ENCODE data around the gene IL36RN. TPM values are rescaled to one million over a fixed set of nuclear protein-coding genes. Genes with fewer than 3 reads are reported as not detected.

IL36RN gene
- total RNA-seq, 1 experiment from 2014 or later: 0.36 TPM

- no peaks in the 10 kb centered on the region for H3K9me3 ChIP-seq (ENCODE audit: low read length)
- H3K4me3 ChIP-seq (ENCODE audit: low read length): no peak overlapping the region
- H3F3A ChIP-seq (ENCODE audit: low read length, unreplicated experiment): no peaks in the 10 kb centered on the region
- TF ChIP-seq CTCF (conservative IDR thresholded peaks at IDR 0.05; ENCODE audit: low read depth, low read length) (no peak), EZH2phosphoT487 (IDR thresholded peaks at IDR 0.05; ENCODE audit: borderline replicate concordance, low read length) (no peak), EZH2 (IDR thresholded peaks at IDR 0.05; ENCODE audit: low read length, unreplicated experiment) (no peak)
- no peak overlapping the region for H3K9ac ChIP-seq (ENCODE audit: low read length)
- ATAC-seq (no peak), DNase-seq (peak; percentile 19)
- BruUV-seq (replicated peaks): no TSS peak
- H3K27me3 ChIP-seq (ENCODE audit: low read length): no peaks in the 10 kb centered on the region
- H3K4me2 ChIP-seq (ENCODE audit: low read length): no peak overlapping the region
- no peaks in the 10 kb centered on the region for H3K9me2 ChIP-seq (replicated peaks; ENCODE audit: low read length)
- H3K36me3 ChIP-seq (ENCODE audit: low read depth, low read length): no peaks in the 10 kb centered on the region
- no peaks in the 10 kb centered on the region for H3K79me2 ChIP-seq (ENCODE audit: low read length)
- H4K20me1 ChIP-seq (ENCODE audit: low read length): no peaks in the 10 kb centered on the region
- POLR2A ChIA-PET (ENCODE audit: unreplicated experiment): no interaction called here
- no peaks in the 10 kb centered on the region for H3K4me1 ChIP-seq (ENCODE audit: insufficient read depth, low read length)
- CTCF ChIA-PET: no interaction called here
- no peak overlapping the region for H2AFZ ChIP-seq (ENCODE audit: low read length)
- no peak overlapping the region for H3K27ac ChIP-seq (ENCODE audit: low read length)
- intact Hi-C loops (cut with micrococcal nuclease): no loop called here
These were observed 48.9 kb upstream of the IL36RN start for GRCh38 chr2:113010088-113010487.

GRCh38 chr2:113011108-113011507 is 47.9 kb upstream of the IL36RN start:
- CTCF ChIA-PET: no interaction called here
- POLR2A ChIA-PET (ENCODE audit: unreplicated experiment): no interaction called here
- H3K4me1 ChIP-seq (ENCODE audit: insufficient read depth, low read length): no peaks in the 10 kb centered on the region
- no peaks in the 10 kb centered on the region for H4K20me1 ChIP-seq (ENCODE audit: low read length)
- no peak overlapping the region for H2AFZ ChIP-seq (ENCODE audit: low read length)
- no peak overlapping the region for H3K4me2 ChIP-seq (ENCODE audit: low read length)
- H3K79me2 ChIP-seq (ENCODE audit: low read length): no peaks in the 10 kb centered on the region
- H3K27ac ChIP-seq (ENCODE audit: low read length): no peak overlapping the region
- no peaks in the 10 kb centered on the region for H3K9me3 ChIP-seq (ENCODE audit: low read length)
- H3K4me3 ChIP-seq (ENCODE audit: low read length): no peak overlapping the region
- DNase-seq (no peak), ATAC-seq (no peak)
- no peaks in the 10 kb centered on the region for H3F3A ChIP-seq (ENCODE audit: low read length, unreplicated experiment)
- BruUV-seq (replicated peaks): no TSS peak
- intact Hi-C loops (cut with micrococcal nuclease): no loop called here
- no peaks in the 10 kb centered on the region for H3K9me2 ChIP-seq (replicated peaks; ENCODE audit: low read length)
- H3K27me3 ChIP-seq (ENCODE audit: low read length): no peaks in the 10 kb centered on the region
- no peaks in the 10 kb centered on the region for H3K36me3 ChIP-seq (ENCODE audit: low read depth, low read length)
- H3K9ac ChIP-seq (ENCODE audit: low read length): no peak overlapping the region
- TF ChIP-seq EZH2phosphoT487 (IDR thresholded peaks at IDR 0.05; ENCODE audit: borderline replicate concordance, low read length) (no peak), CTCF (conservative IDR thresholded peaks at IDR 0.05; ENCODE audit: low read depth, low read length) (no peak), EZH2 (IDR thresholded peaks at IDR 0.05; ENCODE audit: low read length, unreplicated experiment) (no peak)

- Histone ChIP-seq H3K9me2 (replicated peaks; ENCODE audit: low read length) (0 out of 2 replicates have a peak, but pooled peaks cover 4% of the 10 kb centered on the region), H3K9ac (ENCODE audit: low read length) (no peak overlapping the region), H3K27me3 (ENCODE audit: low read length) (no peaks in the 10 kb centered on the region), H3K4me1 (ENCODE audit: insufficient read depth, low read length) (no peaks in the 10 kb centered on the region), H2AFZ (ENCODE audit: low read length) (no peak overlapping the region), H3F3A (ENCODE audit: low read length, unreplicated experiment) (no peaks in the 10 kb centered on the region), H4K20me1 (ENCODE audit: low read length) (no peaks in the 10 kb centered on the region), H3K27ac (ENCODE audit: low read length) (peak overlapping the region; percentile 7; the same call in 1 of the 2 replicates), H3K36me3 (ENCODE audit: low read depth, low read length) (no peaks in the 10 kb centered on the region), H3K9me3 (ENCODE audit: low read length) (no peaks in the 10 kb centered on the region), H3K4me2 (ENCODE audit: low read length) (no peak overlapping the region), H3K4me3 (ENCODE audit: low read length) (no peak overlapping the region), H3K79me2 (ENCODE audit: low read length) (no peaks in the 10 kb centered on the region)
- intact Hi-C loops (cut with micrococcal nuclease): no loop called here
- POLR2A ChIA-PET (ENCODE audit: unreplicated experiment): no interaction called here
- ATAC-seq (peak; percentile 76), DNase-seq (peak; percentile 79)
- BruUV-seq (replicated peaks): no TSS peak
- CTCF ChIA-PET: no interaction called here
- no peak for TF ChIP-seq EZH2 (IDR thresholded peaks at IDR 0.05; ENCODE audit: low read length, unreplicated experiment)
- no peak for TF ChIP-seq CTCF (conservative IDR thresholded peaks at IDR 0.05; ENCODE audit: low read depth, low read length)
- no peak for TF ChIP-seq EZH2phosphoT487 (IDR thresholded peaks at IDR 0.05; ENCODE audit: borderline replicate concordance, low read length)
These were observed 46.3 kb upstream of the IL36RN start for GRCh38 chr2:113012436-113013335.

Measured in PC-3 (cell line).